Natural killer cell (primary cell): ENCODE results near the gene SCAF8. TPM values are rescaled to one million over a fixed set of nuclear protein-coding genes. Genes with fewer than 3 reads are reported as not detected.

Source experiments
- ATAC-seq, 3 donors: fragments of 150-1000 bp in 2 of 3; fragments of 200-7000 bp in 1 of 3; cut with Tn5 transposase; 1 replicate in 1 of 3; 2 replicates in 2 of 3; pipeline ENCODE4 v1.10.0; 2021; ENCODE audit warnings: mild to moderate bottlenecking in 2 of 3, moderate library complexity in 2 of 3
- DNase-seq, 2 donors: peaks; one replicate each; pipeline versions ENCODE4 v3.0.0 to v3.0.0-alpha.2; 2013 to 2021; ENCODE audit warnings: mixed read lengths in 1 of 2
- H3K27ac ChIP-seq: one replicate; pipeline ENCODE4 v1.5.1; 2013; ENCODE audit warnings: mild to moderate bottlenecking, low read length
- H3K27me3 ChIP-seq: one replicate; pipeline ENCODE4 v1.6.1; 2013; ENCODE audit warnings: low read length; ENCODE audit not compliant: control insufficient read depth, insufficient read depth
- H3K36me3 ChIP-seq: one replicate; pipeline ENCODE4 v1.6.1; 2013; ENCODE audit warnings: low read length; ENCODE audit not compliant: control insufficient read depth, insufficient read depth
- H3K4me1 ChIP-seq: one replicate; pipeline ENCODE4 v1.6.1; 2013; ENCODE audit warnings: low read length; ENCODE audit not compliant: control insufficient read depth, insufficient read depth
- H3K4me3 ChIP-seq: one replicate; pipeline ENCODE4 v1.5.1; 2013; ENCODE audit warnings: low read length
- H3K9me3 ChIP-seq: one replicate; pipeline ENCODE4 v1.6.1; 2013; ENCODE audit warnings: low read length; ENCODE audit not compliant: control insufficient read depth, insufficient read depth
- H3K27ac Mint-ChIP-seq, 2 donors: one replicate each; pipeline ENCODE4 v1.8.0; 2022; ENCODE audit warnings: mild to moderate bottlenecking in 2 of 2, mixed read lengths in 2 of 2, moderate library complexity in 1 of 2
- H3K27me3 Mint-ChIP-seq, 2 donors: one replicate each; pipeline ENCODE4 v1.8.0; 2022; ENCODE audit warnings: low read depth in 2 of 2, mixed read lengths in 2 of 2
- H3K36me3 Mint-ChIP-seq: one replicate; pipeline ENCODE4 v1.8.0; 2022; ENCODE audit warnings: mixed read lengths
- H3K4me1 Mint-ChIP-seq, 2 donors: one replicate each; pipeline ENCODE4 v1.8.0; 2022; ENCODE audit warnings: mixed read lengths in 2 of 2
- H3K4me3 Mint-ChIP-seq: one replicate; pipeline ENCODE4 v1.8.0; 2022; ENCODE audit warnings: mild to moderate bottlenecking, moderate library complexity, mixed read lengths
- H3K9me3 Mint-ChIP-seq, 2 donors: one replicate each; pipeline ENCODE4 v1.8.0; 2022; ENCODE audit warnings: mixed read lengths in 2 of 2
- WGBS: methylation state at CpG from one replicate; pipeline ENCODE4 v1.1.7; 2013; ENCODE audit warnings: missing lambda C conversion rate; ENCODE audit not compliant: insufficient coverage; 5-methylcytosine and 5-hydroxymethylcytosine counted together
- intact Hi-C: fragments of 100-400 bp; cut with micrococcal nuclease; formaldehyde crosslinking; loops from one replicate; pipeline ENCODE4 v1.14.2; 2022
- total RNA-seq, 4 donors: library from RNA; stranded (reverse); fragments of 120-200 nt in 1 of 4; gene quantifications; one replicate each; pipeline versions ENCODE4 v1.2.3 to v1.2.4, GENCODE V29; 2013 to 2022
- TF ChIP-seq, protein P1 (sequence below): fragments of 200-600 bp; IDR thresholded peaks from one replicate; pipeline ENCODE4 v1.8.0; 2022; ENCODE audit warnings: antibody characterized with exemption

The SCAF8 gene
- total RNA-seq, 3 donors from 2014 or later (not counting 1 experiment from before 2014, with no cell fraction given): 60.0 to 74.3 (median 68.2) TPM

DNA sequence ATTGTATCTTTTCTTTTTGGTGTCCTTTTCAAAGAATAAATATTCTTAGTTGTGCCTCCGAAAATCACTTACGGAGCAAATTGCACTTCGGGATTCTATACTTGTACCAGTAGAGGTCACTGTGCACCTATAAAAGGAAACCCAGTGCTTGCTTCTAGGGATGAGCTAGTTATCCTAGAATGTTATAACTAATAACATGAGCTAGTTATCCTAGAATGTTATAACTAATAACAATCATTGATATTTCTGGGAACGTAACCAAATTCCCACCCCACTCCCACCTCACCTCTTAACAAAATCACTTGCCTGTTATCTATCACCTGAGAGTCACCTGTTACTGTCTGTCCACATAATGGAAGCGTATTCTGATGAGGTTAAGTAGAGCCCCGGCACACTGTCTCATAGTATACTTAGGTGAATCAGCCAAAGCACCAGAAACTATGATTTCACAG is 135.0 kb downstream of the SCAF8 start:
- intact Hi-C loops: no loop called here
- ATAC-seq: no peak
- DNase-seq: peak in 1 of 2 donors; percentile 54
- no peak overlapping the region for H3K4me3 Mint-ChIP-seq
- peaks cover 6 to 7% of the 10 kb centered on the region in 2 donors for H3K4me1 Mint-ChIP-seq
- H3K4me3 ChIP-seq: no peak overlapping the region
- H3K27me3 Mint-ChIP-seq: no peaks in the 10 kb centered on the region
- TF ChIP-seq, protein P1, sequence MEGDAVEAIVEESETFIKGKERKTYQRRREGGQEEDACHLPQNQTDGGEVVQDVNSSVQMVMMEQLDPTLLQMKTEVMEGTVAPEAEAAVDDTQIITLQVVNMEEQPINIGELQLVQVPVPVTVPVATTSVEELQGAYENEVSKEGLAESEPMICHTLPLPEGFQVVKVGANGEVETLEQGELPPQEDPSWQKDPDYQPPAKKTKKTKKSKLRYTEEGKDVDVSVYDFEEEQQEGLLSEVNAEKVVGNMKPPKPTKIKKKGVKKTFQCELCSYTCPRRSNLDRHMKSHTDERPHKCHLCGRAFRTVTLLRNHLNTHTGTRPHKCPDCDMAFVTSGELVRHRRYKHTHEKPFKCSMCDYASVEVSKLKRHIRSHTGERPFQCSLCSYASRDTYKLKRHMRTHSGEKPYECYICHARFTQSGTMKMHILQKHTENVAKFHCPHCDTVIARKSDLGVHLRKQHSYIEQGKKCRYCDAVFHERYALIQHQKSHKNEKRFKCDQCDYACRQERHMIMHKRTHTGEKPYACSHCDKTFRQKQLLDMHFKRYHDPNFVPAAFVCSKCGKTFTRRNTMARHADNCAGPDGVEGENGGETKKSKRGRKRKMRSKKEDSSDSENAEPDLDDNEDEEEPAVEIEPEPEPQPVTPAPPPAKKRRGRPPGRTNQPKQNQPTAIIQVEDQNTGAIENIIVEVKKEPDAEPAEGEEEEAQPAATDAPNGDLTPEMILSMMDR: peak; percentile 53
- H3K27ac ChIP-seq: no peak overlapping the region
- H3K27ac Mint-ChIP-seq: no peak overlapping the region
- no peaks in the 10 kb centered on the region for H3K27me3 ChIP-seq
- no peaks in the 10 kb centered on the region for H3K36me3 ChIP-seq
- no peaks in the 10 kb centered on the region for H3K9me3 Mint-ChIP-seq
- WGBS: 85% methylated on average over 6 of the region's 6 CpGs
- H3K4me1 ChIP-seq: no peaks in the 10 kb centered on the region
- H3K36me3 Mint-ChIP-seq: no peaks in the 10 kb centered on the region
- H3K9me3 ChIP-seq: no peaks in the 10 kb centered on the region

DNA sequence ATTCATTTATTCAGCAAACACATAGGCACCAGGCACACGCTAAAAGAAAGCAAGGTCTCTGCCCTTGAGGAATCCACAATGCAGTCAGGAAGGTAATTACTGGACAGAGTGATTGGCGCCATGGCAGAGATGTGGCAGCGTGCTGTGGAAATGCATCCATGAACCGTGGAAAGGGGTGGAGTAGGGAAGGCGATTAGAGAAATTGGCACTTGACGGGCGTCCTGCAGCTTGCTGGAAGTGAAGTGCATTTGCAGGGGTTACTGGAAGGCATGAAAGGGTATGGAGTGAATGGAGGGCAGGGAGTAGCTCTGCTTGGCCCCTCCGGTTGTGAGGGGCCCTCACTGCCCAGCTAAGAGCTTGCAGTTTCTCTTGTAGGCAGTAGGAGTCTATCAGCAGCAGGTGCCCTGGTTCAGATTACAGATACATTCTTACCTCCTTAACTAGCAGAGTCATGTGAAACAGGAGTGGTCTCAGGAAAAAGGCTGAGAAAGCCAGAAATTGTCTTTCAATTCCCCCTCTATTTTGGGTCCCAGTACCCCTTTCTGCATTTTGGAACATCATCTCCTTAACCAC is 139.4 kb downstream of the SCAF8 start:
- no peaks in the 10 kb centered on the region for H3K4me1 Mint-ChIP-seq
- no peaks in the 10 kb centered on the region for H3K27me3 Mint-ChIP-seq
- Histone ChIP-seq H3K27ac (no peak overlapping the region), H3K9me3 (no peaks in the 10 kb centered on the region), H3K4me3 (no peak overlapping the region), H3K36me3 (no peaks in the 10 kb centered on the region), H3K27me3 (no peaks in the 10 kb centered on the region), H3K4me1 (no peaks in the 10 kb centered on the region)
- no peaks in the 10 kb centered on the region for H3K36me3 Mint-ChIP-seq
- no peak overlapping the region for H3K4me3 Mint-ChIP-seq
- H3K27ac Mint-ChIP-seq: no peak overlapping the region
- no peaks in the 10 kb centered on the region for H3K9me3 Mint-ChIP-seq
- DNase-seq (no peak), ATAC-seq (no peak)
- intact Hi-C loops: no loop called here
- 98% methylated on average over 8 of the region's 8 CpGs for WGBS
- TF ChIP-seq, protein P1: no peak

DNA sequence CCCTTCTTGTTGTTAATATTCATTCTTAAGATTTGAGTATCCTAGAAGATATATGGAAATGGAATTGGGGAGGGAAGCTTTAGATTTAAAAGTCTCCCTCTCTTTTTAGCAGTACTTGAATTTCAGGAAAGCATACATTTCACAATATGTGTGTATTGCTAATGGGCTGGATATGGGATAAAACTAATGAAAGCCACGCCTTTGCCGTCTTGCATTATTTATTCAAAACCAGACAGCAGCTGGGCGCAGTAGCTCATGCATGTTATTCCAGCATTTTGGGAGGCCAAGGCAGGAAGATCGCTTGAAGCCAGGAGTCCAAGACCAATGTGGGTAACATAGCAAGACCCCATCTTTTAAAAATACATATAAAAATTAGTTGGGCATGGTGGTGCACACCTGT is 140.3 kb downstream of the SCAF8 start:
- H3K36me3 Mint-ChIP-seq: no peaks in the 10 kb centered on the region
- WGBS: 99% methylated on average over 4 of the region's 4 CpGs
- intact Hi-C loops: no loop called here

More for the DNA sequence above, 140.3 kb downstream of the SCAF8 start:
- H3K27ac ChIP-seq: no peak overlapping the region
- H3K4me3 Mint-ChIP-seq: no peak overlapping the region
- no peaks in the 10 kb centered on the region for H3K4me1 ChIP-seq
- H3K9me3 Mint-ChIP-seq: no peaks in the 10 kb centered on the region
- H3K27ac Mint-ChIP-seq: no peak overlapping the region
- no peaks in the 10 kb centered on the region for H3K36me3 ChIP-seq
- no peaks in the 10 kb centered on the region for H3K27me3 Mint-ChIP-seq
- H3K4me3 ChIP-seq: no peak overlapping the region
- no peaks in the 10 kb centered on the region for H3K9me3 ChIP-seq
- ATAC-seq (no peak), DNase-seq (no peak)
- TF ChIP-seq, protein P1: no peak
- no peaks in the 10 kb centered on the region for H3K27me3 ChIP-seq
- H3K4me1 Mint-ChIP-seq: no peaks in the 10 kb centered on the region
